ENCODE data around the gene SCAF4.
"Not testable (repeated sequence)": the region's sequence is repeated elsewhere in the genome, so short reads cannot be mapped to it uniquely, and the experiment has no call there.

Gene SCAF4

GRCh38 chr21:31660591-31660990, 71.3 kb downstream of the SCAF4 start:
- H3K27ac ChIP-seq: peak overlapping the region; percentile 85
- TF ChIP-seq, protein P1, sequence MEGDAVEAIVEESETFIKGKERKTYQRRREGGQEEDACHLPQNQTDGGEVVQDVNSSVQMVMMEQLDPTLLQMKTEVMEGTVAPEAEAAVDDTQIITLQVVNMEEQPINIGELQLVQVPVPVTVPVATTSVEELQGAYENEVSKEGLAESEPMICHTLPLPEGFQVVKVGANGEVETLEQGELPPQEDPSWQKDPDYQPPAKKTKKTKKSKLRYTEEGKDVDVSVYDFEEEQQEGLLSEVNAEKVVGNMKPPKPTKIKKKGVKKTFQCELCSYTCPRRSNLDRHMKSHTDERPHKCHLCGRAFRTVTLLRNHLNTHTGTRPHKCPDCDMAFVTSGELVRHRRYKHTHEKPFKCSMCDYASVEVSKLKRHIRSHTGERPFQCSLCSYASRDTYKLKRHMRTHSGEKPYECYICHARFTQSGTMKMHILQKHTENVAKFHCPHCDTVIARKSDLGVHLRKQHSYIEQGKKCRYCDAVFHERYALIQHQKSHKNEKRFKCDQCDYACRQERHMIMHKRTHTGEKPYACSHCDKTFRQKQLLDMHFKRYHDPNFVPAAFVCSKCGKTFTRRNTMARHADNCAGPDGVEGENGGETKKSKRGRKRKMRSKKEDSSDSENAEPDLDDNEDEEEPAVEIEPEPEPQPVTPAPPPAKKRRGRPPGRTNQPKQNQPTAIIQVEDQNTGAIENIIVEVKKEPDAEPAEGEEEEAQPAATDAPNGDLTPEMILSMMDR (conservative IDR thresholded peaks at IDR 0.05): no peak
- TF ChIP-seq ZFX (IDR thresholded peaks at IDR 0.05): no peak

DNA sequence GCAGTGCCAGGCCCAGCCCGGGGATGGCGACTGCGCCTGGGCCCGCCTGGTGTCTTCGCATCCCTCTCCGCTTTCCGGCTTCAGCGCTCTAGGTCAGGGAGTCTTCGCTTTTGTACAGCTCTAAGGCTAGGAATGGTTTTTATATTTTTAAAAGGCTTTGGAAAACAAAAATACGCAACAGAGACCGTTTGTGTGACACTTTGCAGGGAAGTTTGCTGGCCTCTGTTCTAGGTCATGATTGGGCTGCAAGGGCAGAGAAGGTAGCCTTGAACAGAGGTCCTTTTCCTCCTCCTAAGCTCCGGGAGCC, 71.7 kb downstream of the SCAF4 start:
- peak overlapping the region; percentile 85 for H3K27ac ChIP-seq
- TF ChIP-seq, protein P1 (conservative IDR thresholded peaks at IDR 0.05): no peak
- no peak for TF ChIP-seq ZFX (IDR thresholded peaks at IDR 0.05)

- peak within 1 kb of the TSS; percentile 85 for H3K27ac ChIP-seq
Measured at GRCh38 chr21:31659536-31660258, 72.2 kb downstream of the SCAF4 start, which contains the start of gene SOD1. SOD1 (plus strand) TSS chr21:31659693; CDS start chr21:31659770, 77 bp downstream.

GRCh38 chr21:31659286-31659535, 72.7 kb downstream of the SCAF4 start:
- H3K27ac ChIP-seq: peak overlapping the region; percentile 85

More at GRCh38 chr21:31659536-31660258, 72.2 kb downstream of the SCAF4 start, which contains the start of gene SOD1:
- TF ChIP-seq, protein P1 (conservative IDR thresholded peaks at IDR 0.05): no peak
- peak; percentile 94 for TF ChIP-seq ZFX (IDR thresholded peaks at IDR 0.05)

GRCh38 chr21:31658053-31658452, 73.9 kb downstream of the SCAF4 start:
- peak overlapping the region; percentile 85 for H3K27ac ChIP-seq
- TF ChIP-seq, protein P1 (conservative IDR thresholded peaks at IDR 0.05): no peak
- TF ChIP-seq ZFX (IDR thresholded peaks at IDR 0.05): no peak

More at GRCh38 chr21:31659286-31659535, 72.7 kb downstream of the SCAF4 start:
- TF ChIP-seq, protein P1 (conservative IDR thresholded peaks at IDR 0.05): no peak
- no peak for TF ChIP-seq ZFX (IDR thresholded peaks at IDR 0.05)

GRCh38 chr21:31656199-31657095, 75.5 kb downstream of the SCAF4 start:
- TF ChIP-seq, protein P1 (conservative IDR thresholded peaks at IDR 0.05): no peak
- TF ChIP-seq ZFX (IDR thresholded peaks at IDR 0.05): no peak
- no peak overlapping the region for H3K27ac ChIP-seq

DNA sequence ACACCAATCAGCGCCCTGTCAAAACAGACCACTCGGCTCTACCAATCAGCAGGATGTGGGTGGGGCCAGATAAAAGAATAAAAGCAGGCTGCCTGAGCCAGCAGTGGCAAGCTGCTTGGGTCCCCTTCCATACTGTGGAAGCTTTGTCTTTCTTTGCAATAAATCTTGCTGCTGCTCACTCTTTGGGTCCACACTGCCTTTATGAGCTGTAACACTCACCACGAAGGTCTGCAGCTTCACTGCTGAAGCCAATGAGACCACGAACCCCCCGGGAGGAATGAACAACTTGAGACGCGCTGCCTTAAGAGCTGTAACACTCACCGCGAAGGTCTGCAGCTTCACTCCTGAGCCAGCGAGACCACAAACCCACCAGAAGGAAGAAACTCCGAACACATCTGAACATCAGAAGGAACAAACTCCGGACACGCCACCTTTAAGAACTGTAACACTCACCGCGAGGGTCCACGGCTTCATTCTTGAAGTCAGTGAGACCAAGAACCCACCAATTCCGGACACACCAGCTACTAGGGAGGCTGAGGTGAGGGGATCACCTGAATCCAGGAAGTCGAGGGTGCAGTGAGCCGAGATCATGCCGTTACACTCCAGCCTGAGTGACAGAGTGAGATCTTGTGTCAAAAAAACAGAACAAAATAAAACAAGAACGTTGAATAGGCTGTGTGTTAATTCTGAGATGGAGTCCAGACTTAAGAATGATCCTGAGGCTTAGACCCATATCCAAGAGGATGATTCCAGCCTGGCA, 76.9 kb downstream of the SCAF4 start:
- not testable (repeated sequence) for H3K27ac ChIP-seq

All from C4-2B (cell line).